Lower leg skin (tissue), 3 donors: ENCODE data around the gene SLC43A2.

ENCODE experiments used
- CTCF ChIP-seq, 3 donors: fragments of 450-650 bp; IDR thresholded peaks; one replicate each; pipeline ENCODE4 v1.5.1; 2016; ENCODE audit warnings: antibody characterized with exemption in 3 of 3, mild to moderate bottlenecking in 3 of 3, moderate library complexity in 2 of 3
- POLR2A ChIP-seq, 2 donors: fragments of 450-650 bp; IDR thresholded peaks; one replicate each; pipeline ENCODE4 v1.6.1; 2016 to 2017; ENCODE audit warnings: antibody characterized with exemption in 2 of 2, mild to moderate bottlenecking in 1 of 2, moderate library complexity in 1 of 2

- TF ChIP-seq POLR2A (IDR thresholded peaks at IDR 0.05) = no peak
- TF ChIP-seq CTCF (IDR thresholded peaks at IDR 0.05) = peak in 1 of 3 donors; percentile 95
Observed at GRCh38 chr17:1573932-1574696, 54.5 kb downstream of the SLC43A2 start.
